Stimulated activated CD8-positive, alpha-beta memory T cell treated with anti-CD3 and anti-CD28 coated beads, Interleukin-2, amount 100 ng/mL, for 1 hour (primary cell): ENCODE measurements around the gene RNF208.

Source experiments
- DNase-seq, 2 donors: peaks; one replicate each; pipeline ENCODE4 v3.0.0-alpha.2; 2020; ENCODE audit warnings: low read depth in 2 of 2

RNF208 gene

GRCh38 chr9:137175345-137175961, 46.6 kb downstream of the RNF208 start:
- no peak for DNase-seq

- DNase-seq, result no peak
Measured at GRCh38 chr9:137174722-137175293, 47.2 kb downstream of the RNF208 start.

- no peak for DNase-seq
Measured at GRCh38 chr9:137173796-137174664, 48.0 kb downstream of the RNF208 start.

- DNase-seq, result no peak
Measured at GRCh38 chr9:137172901-137173795, 48.9 kb downstream of the RNF208 start.

- DNase-seq, result no peak
Measured at GRCh38 chr9:137171149-137171900, 50.7 kb downstream of the RNF208 start.

GRCh38 chr9:137170486-137171148, 51.4 kb downstream of the RNF208 start:
- no peak for DNase-seq
